D721Med (cell line): ENCODE data around the gene LRRC1.
"Not testable (repeated sequence)": the region's sequence is repeated elsewhere in the genome, so short reads cannot be mapped to it uniquely, and the experiment has no call there.

ENCODE experiments used
- DNase-seq: peaks from one replicate; pipeline ENCODE4 v3.0.0; 2011; ENCODE audit warnings: low spot score; ENCODE audit not compliant: insufficient read length
- FAIRE-seq: peaks from 2 replicates; lab custom pipeline; 2011; peaks lifted over from hg19 to GRCh38; lab: Jason Lieb, UNC
- CTCF ChIP-seq: IDR thresholded peaks from 2 replicates; pipeline ENCODE4 v1.5.1; 2012; ENCODE audit warnings: mild to moderate bottlenecking, control low read depth; ENCODE audit not compliant: insufficient read depth; ENCODE audit errors: missing control alignments

LRRC1 gene

GRCh38 chr6:53805725-53806124, 10.9 kb downstream of the LRRC1 start:
- TF ChIP-seq CTCF: no peak
- DNase-seq (no peak), FAIRE-seq (no peak)

- DNase-seq, FAIRE-seq: not testable (repeated sequence)
Measured at GRCh38 chr6:53807606-53808005, 12.8 kb downstream of the LRRC1 start.

- no peak for FAIRE-seq
- no peak for DNase-seq
- no peak for TF ChIP-seq CTCF
Measured at GRCh38 chr6:53808302-53808881, 13.6 kb downstream of the LRRC1 start.

- DNase-seq (no peak), FAIRE-seq (no peak)
- no peak for TF ChIP-seq CTCF
Measured at GRCh38 chr6:53809691-53810090, 14.9 kb downstream of the LRRC1 start.

- FAIRE-seq (no peak), DNase-seq (no peak)
Measured at GRCh38 chr6:53811082-53811481, 16.3 kb downstream of the LRRC1 start.

GRCh38 chr6:53811746-53812145, 16.9 kb downstream of the LRRC1 start:
- TF ChIP-seq CTCF: no peak
- FAIRE-seq (no peak), DNase-seq (no peak)

More at GRCh38 chr6:53811082-53811481, 16.3 kb downstream of the LRRC1 start:
- no peak for TF ChIP-seq CTCF

- no peak for DNase-seq
- no peak for FAIRE-seq
- no peak for TF ChIP-seq CTCF
Measured at GRCh38 chr6:53813096-53813495, 18.3 kb downstream of the LRRC1 start.

GRCh38 chr6:53813801-53814200, 19.0 kb downstream of the LRRC1 start:
- DNase-seq (no peak), FAIRE-seq (no peak)
- no peak for TF ChIP-seq CTCF
